Measurements from ENCODE around the gene CDH18.

Gene CDH18

GRCh38 chr5:19903611-19904010 is 84.4 kb downstream of the CDH18 start:
- H3K9ac ChIP-seq (ENCODE audit: low read length) = no peak overlapping the region
- no peaks in the 10 kb centered on the region for H3K79me2 ChIP-seq (ENCODE audit: insufficient read depth, low read length)
- no peaks in the 10 kb centered on the region for H3K9me2 ChIP-seq (ENCODE audit: low read depth, low read length)
- H3K4me2 ChIP-seq (ENCODE audit: low read length) = no peak overlapping the region
- no peak overlapping the region for H3K27ac ChIP-seq (ENCODE audit: low read depth, low read length, poor library complexity, severe bottlenecking)
- H2AFZ ChIP-seq (ENCODE audit: low read length) = no peak overlapping the region
- no peaks in the 10 kb centered on the region for H3K4me1 ChIP-seq (ENCODE audit: insufficient read depth, low read length, severe bottlenecking)
- no peaks in the 10 kb centered on the region for H3K27me3 ChIP-seq (ENCODE audit: insufficient read depth, low read length)
- no peaks in the 10 kb centered on the region for H3K9me3 ChIP-seq (ENCODE audit: low read length)
- no peak for TF ChIP-seq CTCF (IDR thresholded peaks at IDR 0.05; ENCODE audit: low read length)
- TF ChIP-seq EZH2 (IDR thresholded peaks at IDR 0.05; ENCODE audit: borderline replicate concordance, low read length) = no peak
- no peaks in the 10 kb centered on the region for H3F3A ChIP-seq (ENCODE audit: insufficient read depth, low read length)
- H4K20me1 ChIP-seq (ENCODE audit: insufficient read depth, low read length) = no peaks in the 10 kb centered on the region
- no peaks in the 10 kb centered on the region for H3K36me3 ChIP-seq (ENCODE audit: insufficient read depth, low read length)
- no peak overlapping the region for H3K4me3 ChIP-seq (ENCODE audit: low read depth, low read length, poor library complexity, severe bottlenecking)

GRCh38 chr5:19902316-19902934 is 85.6 kb downstream of the CDH18 start:
- H3K9ac ChIP-seq (ENCODE audit: low read length) = no peak overlapping the region
- H3K9me2 ChIP-seq (ENCODE audit: low read depth, low read length) = no peaks in the 10 kb centered on the region
- TF ChIP-seq EZH2 (IDR thresholded peaks at IDR 0.05; ENCODE audit: borderline replicate concordance, low read length) (no peak), CTCF (IDR thresholded peaks at IDR 0.05; ENCODE audit: low read length) (no peak)
- no peaks in the 10 kb centered on the region for H3K36me3 ChIP-seq (ENCODE audit: insufficient read depth, low read length)
- no peaks in the 10 kb centered on the region for H3K27me3 ChIP-seq (ENCODE audit: insufficient read depth, low read length)
- H2AFZ ChIP-seq (ENCODE audit: low read length) = no peak overlapping the region
- no peaks in the 10 kb centered on the region for H3K79me2 ChIP-seq (ENCODE audit: insufficient read depth, low read length)
- H4K20me1 ChIP-seq (ENCODE audit: insufficient read depth, low read length) = no peaks in the 10 kb centered on the region
- no peaks in the 10 kb centered on the region for H3K4me1 ChIP-seq (ENCODE audit: insufficient read depth, low read length, severe bottlenecking)
- H3K4me2 ChIP-seq (ENCODE audit: low read length) = no peak overlapping the region
- no peaks in the 10 kb centered on the region for H3F3A ChIP-seq (ENCODE audit: insufficient read depth, low read length)
- H3K9me3 ChIP-seq (ENCODE audit: low read length) = no peaks in the 10 kb centered on the region
- H3K27ac ChIP-seq (ENCODE audit: low read depth, low read length, poor library complexity, severe bottlenecking) = no peak overlapping the region
- no peak overlapping the region for H3K4me3 ChIP-seq (ENCODE audit: low read depth, low read length, poor library complexity, severe bottlenecking)

GRCh38 chr5:19900269-19900668 is 87.7 kb downstream of the CDH18 start:
- H3K36me3 ChIP-seq (ENCODE audit: insufficient read depth, low read length) = no peaks in the 10 kb centered on the region
- no peaks in the 10 kb centered on the region for H4K20me1 ChIP-seq (ENCODE audit: insufficient read depth, low read length)
- no peaks in the 10 kb centered on the region for H3K4me1 ChIP-seq (ENCODE audit: insufficient read depth, low read length, severe bottlenecking)
- H3F3A ChIP-seq (ENCODE audit: insufficient read depth, low read length) = no peaks in the 10 kb centered on the region
- no peak overlapping the region for H3K4me3 ChIP-seq (ENCODE audit: low read depth, low read length, poor library complexity, severe bottlenecking)
- H3K9me2 ChIP-seq (ENCODE audit: low read depth, low read length) = no peaks in the 10 kb centered on the region
- H3K27me3 ChIP-seq (ENCODE audit: insufficient read depth, low read length) = no peaks in the 10 kb centered on the region
- no peak overlapping the region for H3K27ac ChIP-seq (ENCODE audit: low read depth, low read length, poor library complexity, severe bottlenecking)
- no peak for TF ChIP-seq CTCF (IDR thresholded peaks at IDR 0.05; ENCODE audit: low read length)
- TF ChIP-seq EZH2 (IDR thresholded peaks at IDR 0.05; ENCODE audit: borderline replicate concordance, low read length) = no peak
- H2AFZ ChIP-seq (ENCODE audit: low read length) = no peak overlapping the region
- H3K4me2 ChIP-seq (ENCODE audit: low read length) = no peak overlapping the region
- no peaks in the 10 kb centered on the region for H3K9me3 ChIP-seq (ENCODE audit: low read length)
- no peak overlapping the region for H3K9ac ChIP-seq (ENCODE audit: low read length)
- H3K79me2 ChIP-seq (ENCODE audit: insufficient read depth, low read length) = no peaks in the 10 kb centered on the region

All from OCI-LY1 (cell line).